Breast epithelium (tissue), 4 donors: ENCODE data around the gene KIAA1217. TPM values are rescaled to one million over a fixed set of nuclear protein-coding genes. Genes with fewer than 3 reads are reported as not detected.
A peak's percentile ranks its signal among the peaks of the same experiment; 100 is the strongest.

ENCODE experiments used
- DNase-seq, 2 donors: peaks; one replicate each; pipeline ENCODE4 v3.0.0-alpha.2; 2019; ENCODE audit warnings: low spot score in 2 of 2
- H3K27ac ChIP-seq, 2 donors: fragments of 200-600 bp; sonication (generic) in 1 of 2; one replicate each; pipeline ENCODE4 v1.5.1; 2016 to 2019; ENCODE audit warnings: mild to moderate bottlenecking in 1 of 2
- H3K27me3 ChIP-seq, 2 donors: fragments of 200-600 bp; sonication (generic) in 1 of 2; one replicate each; pipeline versions ENCODE4 v1.5.1 to v1.6.0; 2017 to 2019; ENCODE audit warnings: control low read depth in 1 of 2, mild to moderate bottlenecking in 1 of 2
- H3K36me3 ChIP-seq: fragments of 200-600 bp; one replicate; pipeline ENCODE4 v1.5.1; 2019
- H3K4me1 ChIP-seq, 2 donors: fragments of 200-600 bp; sonication (generic); one replicate each; pipeline ENCODE4 v1.5.1; 2016 to 2019; ENCODE audit warnings: control low read depth in 1 of 2
- H3K4me3 ChIP-seq, 3 donors: fragments of 200-600 bp; sonication (generic); 1 replicate in 2 of 3; 2 replicates in 1 of 3; pipeline ENCODE4 v1.5.1; 2016 to 2019; ENCODE audit warnings: mild to moderate bottlenecking in 3 of 3, moderate library complexity in 2 of 3
- H3K9me3 ChIP-seq, 2 donors: fragments of 200-600 bp; sonication (generic) in 1 of 2; one replicate each; pipeline ENCODE4 v1.5.1; 2016 to 2019; ENCODE audit warnings: control low read depth in 1 of 2
- CTCF ChIP-seq, 3 donors: fragments of 450-650 bp; IDR thresholded peaks; one replicate each; pipeline ENCODE4 v1.5.1; 2016 to 2017; ENCODE audit warnings: antibody characterized with exemption in 3 of 3, mild to moderate bottlenecking in 3 of 3, moderate library complexity in 3 of 3
- POLR2A ChIP-seq: fragments of 450-650 bp; IDR thresholded peaks from one replicate; pipeline ENCODE4 v1.6.1; 2016; ENCODE audit warnings: antibody characterized with exemption, mild to moderate bottlenecking, moderate library complexity
- POLR2AphosphoS5 ChIP-seq, 3 donors: sonication (generic); formaldehyde crosslinking; IDR thresholded peaks; one replicate each; pipeline ENCODE4 v1.6.1; 2017; ENCODE audit warnings: antibody characterized with exemption in 3 of 3
- intact Hi-C: fragments of 100-400 bp; cut with DNase I; formaldehyde crosslinking; loops from one replicate; pipeline ENCODE4 v1.15.1; 2023; ENCODE audit warnings: low total_unique reads
- total RNA-seq, 3 donors: library from RNA; depleted of rRNA; stranded (reverse); fragments of >200 nt; gene quantifications; one replicate each; pipeline ENCODE4 v1.1.0, GENCODE V29; 2016

KIAA1217 gene
- total RNA-seq, 3 donors from 2014 or later = 19.7 to 154 (median 83.6) TPM

GRCh38 chr10:24452030-24452429 is 243.1 kb downstream of the KIAA1217 start:
- Histone ChIP-seq H3K36me3 (no peaks in the 10 kb centered on the region), H3K9me3 (no peaks in the 10 kb centered on the region), H3K4me1 (peaks cover 0 to 19% of the 10 kb centered on the region in 2 donors), H3K27ac (peak overlapping the region in 1 of 2 donors; percentile 80), H3K4me3 (no peak overlapping the region), H3K27me3 (no peaks in the 10 kb centered on the region)
- intact Hi-C loops = no loop called here
- DNase-seq = no peak
- TF ChIP-seq POLR2A = no peak

GRCh38 chr10:24453404-24453830 is 244.5 kb downstream of the KIAA1217 start:
- peak overlapping the region in 1 of 3 donors; percentile 16 for H3K4me3 ChIP-seq
- H3K36me3 ChIP-seq = no peaks in the 10 kb centered on the region
- H3K4me1 ChIP-seq = peaks cover 0 to 23% of the 10 kb centered on the region in 2 donors
- H3K9me3 ChIP-seq = no peaks in the 10 kb centered on the region
- no peak for DNase-seq
- TF ChIP-seq POLR2A (no peak), POLR2AphosphoS5 (IDR thresholded peaks at IDR 0.05) (no peak), CTCF (IDR thresholded peaks at IDR 0.05) (no peak)
- H3K27ac ChIP-seq = peak overlapping the region; percentile 53 to 89
- intact Hi-C loops = no loop called here
- H3K27me3 ChIP-seq = no peaks in the 10 kb centered on the region

GRCh38 chr10:24453973-24454372 is 245.0 kb downstream of the KIAA1217 start:
- peak overlapping the region; percentile 20 to 89 for H3K27ac ChIP-seq
- intact Hi-C loops = no loop called here
- DNase-seq = no peak

GRCh38 chr10:24455447-24455846 is 246.5 kb downstream of the KIAA1217 start:
- intact Hi-C loops = no loop called here
- Histone ChIP-seq H3K4me1 (peaks cover 0 to 14% of the 10 kb centered on the region in 2 donors), H3K27me3 (no peaks in the 10 kb centered on the region), H3K36me3 (no peaks in the 10 kb centered on the region), H3K27ac (peak overlapping the region; percentile 70 to 89), H3K4me3 (no peak overlapping the region), H3K9me3 (no peaks in the 10 kb centered on the region)
- TF ChIP-seq POLR2AphosphoS5 (IDR thresholded peaks at IDR 0.05) (no peak), POLR2A (no peak), CTCF (IDR thresholded peaks at IDR 0.05) (no peak)
- no peak for DNase-seq

More at GRCh38 chr10:24453973-24454372, 245.0 kb downstream of the KIAA1217 start:
- no peaks in the 10 kb centered on the region for H3K27me3 ChIP-seq
- TF ChIP-seq POLR2AphosphoS5 (IDR thresholded peaks at IDR 0.05) (no peak), CTCF (IDR thresholded peaks at IDR 0.05) (no peak), POLR2A (no peak)
- H3K4me1 ChIP-seq = peaks cover 0 to 18% of the 10 kb centered on the region in 2 donors
- no peaks in the 10 kb centered on the region for H3K9me3 ChIP-seq
- H3K4me3 ChIP-seq = no peak overlapping the region
- H3K36me3 ChIP-seq = no peaks in the 10 kb centered on the region

GRCh38 chr10:24456322-24456721 is 247.4 kb downstream of the KIAA1217 start:
- no peaks in the 10 kb centered on the region for H3K27me3 ChIP-seq
- no peaks in the 10 kb centered on the region for H3K36me3 ChIP-seq
- peak overlapping the region; percentile 70 to 89 for H3K27ac ChIP-seq
- TF ChIP-seq POLR2A = no peak
- no peak for TF ChIP-seq POLR2AphosphoS5 (IDR thresholded peaks at IDR 0.05)
- TF ChIP-seq CTCF (IDR thresholded peaks at IDR 0.05) = no peak
- no peak for DNase-seq
- no peak overlapping the region for H3K4me3 ChIP-seq
- peaks cover 0 to 10% of the 10 kb centered on the region in 2 donors for H3K4me1 ChIP-seq
- H3K9me3 ChIP-seq = no peaks in the 10 kb centered on the region
- intact Hi-C loops = no loop called here
